HepG2 (cell line): Measurements from ENCODE around the gene CTDSPL2. TPM values are rescaled to one million over a fixed set of nuclear protein-coding genes. Genes with fewer than 3 reads are reported as not detected.

Experiments used
- ARHGAP35 ChIP-seq: sonication (generic); formaldehyde crosslinking; IDR thresholded peaks from 2 replicates; pipeline ENCODE4 v1.9.0; 2022; ENCODE audit warnings: mild to moderate bottlenecking, inconsistent platforms, moderate library complexity, missing genetic modification reagents, borderline replicate concordance
- ATF7-NPFF ChIP-seq: sonication (generic); formaldehyde crosslinking; IDR thresholded peaks from 2 replicates; pipeline ENCODE4 v1.8.1; 2023; ENCODE audit warnings: mild to moderate bottlenecking, low read depth, missing genetic modification reagents, moderate library complexity
- CENPX ChIP-seq: sonication (generic); formaldehyde crosslinking; IDR thresholded peaks from 2 replicates; pipeline ENCODE4 v1.9.0; 2021; ENCODE audit warnings: mild to moderate bottlenecking, missing genetic modification reagents, moderate library complexity
- EHMT2 ChIP-seq: fragments of 200-600 bp; sonication (generic); IDR thresholded peaks from 2 replicates; pipeline ENCODE4 v1.7.0; 2017; ENCODE audit warnings: antibody characterized with exemption, low read depth, low read length, borderline replicate concordance
- FOXP1 ChIP-seq, 2 experiments: fragments of 450-650 bp in 1 of 2; IDR thresholded peaks; 2 replicates each; pipeline ENCODE4 v1.6.1; 2017 to 2018; ENCODE audit warnings: antibody characterized with exemption in 1 of 2
- HNRNPL ChIP-seq: fragments of 200-400 bp; formaldehyde crosslinking; IDR thresholded peaks from 2 replicates; pipeline ENCODE4 v1.6.1; 2017; ENCODE audit warnings: mild to moderate bottlenecking, low read depth, low read length
- HNRNPUL1 ChIP-seq: fragments of 200-400 bp; formaldehyde crosslinking; IDR thresholded peaks from 2 replicates; pipeline ENCODE4 v1.6.1; 2017; ENCODE audit warnings: low read depth, mild to moderate bottlenecking, low read length, moderate library complexity
- HOXA3 ChIP-seq: sonication (generic); formaldehyde crosslinking; IDR thresholded peaks from 2 replicates; pipeline ENCODE4 v1.5.0; 2020; ENCODE audit warnings: missing genetic modification reagents
- MAF1 ChIP-seq: sonication (generic); formaldehyde crosslinking; IDR thresholded peaks from 2 replicates; pipeline ENCODE4 v1.5.0; 2020; ENCODE audit warnings: missing genetic modification reagents, borderline replicate concordance
- MEF2D ChIP-seq: sonication (generic); formaldehyde crosslinking; IDR thresholded peaks from 2 replicates; pipeline ENCODE4 v1.5.1; 2020; ENCODE audit warnings: mild to moderate bottlenecking, missing genetic modification reagents
- MIXL1 ChIP-seq: IDR thresholded peaks from 2 replicates; pipeline ENCODE4 v1.6.1; 2016
- MYC ChIP-seq: sonication (generic); formaldehyde crosslinking; IDR thresholded peaks from 2 replicates; pipeline ENCODE4 v1.9.0; 2021; ENCODE audit warnings: missing genetic modification reagents, borderline replicate concordance
- NCOR1 ChIP-seq: fragments of 200-600 bp; sonication (generic); IDR thresholded peaks from 2 replicates; pipeline ENCODE4 v1.7.0; 2017; ENCODE audit warnings: antibody characterized with exemption, low read length, borderline replicate concordance
- NR3C1 ChIP-seq: sonication (generic); formaldehyde crosslinking; IDR thresholded peaks from 2 replicates; pipeline ENCODE4 v1.4.0; 2020; ENCODE audit warnings: missing genetic modification reagents
- PHF21A ChIP-seq: sonication (generic); formaldehyde crosslinking; IDR thresholded peaks from 2 replicates; pipeline ENCODE4 v1.5.0; 2020; ENCODE audit warnings: mild to moderate bottlenecking, missing genetic modification reagents
- REPIN1 ChIP-seq: sonication (generic); formaldehyde crosslinking; IDR thresholded peaks from 2 replicates; pipeline ENCODE4 v1.8.0; 2022; ENCODE audit warnings: missing genetic modification reagents, low read depth, mild to moderate bottlenecking, borderline replicate concordance
- SETDB1 ChIP-seq: sonication (generic); formaldehyde crosslinking; IDR thresholded peaks from 2 replicates; pipeline ENCODE4 v1.5.1; 2020; ENCODE audit warnings: missing genetic modification reagents, mild to moderate bottlenecking, borderline replicate concordance
- SMARCE1 ChIP-seq: fragments of 450-650 bp; IDR thresholded peaks from 2 replicates; pipeline ENCODE4 v1.6.1; 2017; ENCODE audit warnings: borderline replicate concordance
- SUZ12 ChIP-seq: fragments of 150-350 bp; IDR thresholded peaks from 2 replicates; pipeline ENCODE4 v1.6.1; 2014; ENCODE audit warnings: low read depth, low read length
- ZBTB38 ChIP-seq: sonication (generic); formaldehyde crosslinking; IDR thresholded peaks from 2 replicates; pipeline ENCODE4 v1.5.1; 2020; ENCODE audit warnings: mild to moderate bottlenecking, missing genetic modification reagents
- ZFP37 ChIP-seq: sonication (generic); formaldehyde crosslinking; IDR thresholded peaks from 2 replicates; pipeline ENCODE4 v1.4.0; 2020; ENCODE audit warnings: missing genetic modification reagents, borderline replicate concordance
- ZKSCAN8 ChIP-seq: IDR thresholded peaks from 2 replicates; pipeline ENCODE4 v1.6.1; 2016; ENCODE audit warnings: borderline replicate concordance, missing genetic modification reagents, missing compliant biosample characterization
- ZNF33B ChIP-seq: sonication (generic); formaldehyde crosslinking; IDR thresholded peaks from 2 replicates; pipeline ENCODE4 v1.5.1; 2020; ENCODE audit warnings: mild to moderate bottlenecking, missing genetic modification reagents
- ZNF549 ChIP-seq: sonication (generic); formaldehyde crosslinking; IDR thresholded peaks from 2 replicates; pipeline ENCODE4 v1.5.0; 2020; ENCODE audit warnings: missing genetic modification reagents
- polyA plus RNA-seq, 8 experiments: library from polyadenylated mRNA; depleted of rRNA in 3 of 8; stranded (reverse) in 7 of 8; unstranded in 1 of 8; fragments of >200 nt; fragmentation: Illumina TruSeq in 4 of 8; extraction: Trizol in 4 of 8; gene quantifications; 2 replicates each; pipeline versions ENCODE4 v1.2.1 to v1.2.3, GENCODE V29; 2011 to 2016; ENCODE audit warnings: low read depth in 4 of 8, missing spikeins in 1 of 8, mixed read lengths in 1 of 8; ENCODE audit not compliant: insufficient read depth in 1 of 8
- total RNA-seq, 5 experiments: library from RNA; depleted of rRNA; stranded (reverse); fragments of >200 nt; fragmentation: Illumina TruSeq; extraction: Trizol; gene quantifications; 2 replicates each; pipeline ENCODE4 v1.2.3, GENCODE V29; 2016; ENCODE audit warnings: low read depth in 1 of 5
- TF ChIP-seq, protein P1 (sequence below): sonication (generic); formaldehyde crosslinking; IDR thresholded peaks from 2 replicates; pipeline ENCODE4 v1.4.0; 2020; ENCODE audit warnings: low read depth, mild to moderate bottlenecking, missing genetic modification reagents
- TF ChIP-seq, protein P2 (sequence below): IDR thresholded peaks from 2 replicates; pipeline ENCODE4 v1.6.1; 2016; ENCODE audit warnings: mild to moderate bottlenecking
- TF ChIP-seq, protein P3 (sequence below): sonication (generic); formaldehyde crosslinking; IDR thresholded peaks from 2 replicates; pipeline ENCODE4 v1.4.0; 2020; ENCODE audit warnings: missing genetic modification reagents

Gene CTDSPL2
- total and polyA plus RNA-seq, 2 of the 13 experiments (the other 11 are each of a cell fraction or from before 2014, with no cell fraction given), result 37.4 to 56.2 TPM

DNA sequence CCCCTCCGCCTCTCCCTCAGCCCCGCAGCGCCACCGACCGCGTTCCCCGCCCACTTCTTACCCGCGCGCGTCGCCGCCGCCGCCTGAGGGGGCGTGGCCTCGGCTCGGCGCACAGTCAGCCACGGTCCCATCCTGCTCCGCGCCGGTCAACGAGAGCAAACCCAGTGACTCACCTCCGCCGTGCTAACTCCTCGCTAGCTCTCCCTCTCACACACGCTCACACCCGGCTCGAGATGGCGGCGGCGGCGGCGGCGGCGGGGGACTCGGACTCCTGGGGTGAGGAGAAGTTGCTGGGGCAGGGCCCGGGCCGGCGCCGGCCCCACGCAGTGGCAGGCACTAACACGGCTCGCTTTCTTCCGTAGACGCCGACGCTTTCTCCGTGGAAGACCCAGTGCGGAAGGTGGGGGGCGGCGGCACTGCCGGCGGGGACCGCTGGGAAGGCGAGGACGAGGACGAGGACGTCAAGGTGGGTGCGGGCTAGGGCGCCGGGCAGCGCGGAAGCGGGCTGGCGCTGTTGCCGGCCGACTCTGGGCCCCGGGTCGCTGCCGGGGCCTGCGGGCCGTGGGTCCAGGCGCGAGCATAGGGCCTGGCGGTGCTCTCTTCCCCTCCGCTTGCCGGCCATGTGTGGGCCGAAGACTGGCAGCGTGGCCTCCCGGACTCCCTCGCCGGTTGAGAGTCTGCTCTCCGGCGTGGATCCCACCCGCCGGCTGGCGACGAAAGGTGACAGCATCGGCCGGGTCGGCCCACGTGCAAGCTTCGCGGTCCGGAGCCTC is 109.7 kb downstream of the CTDSPL2 start, which contains the start of gene EIF3J (continued):
- TF ChIP-seq ZNF33B (CRISPR knock-in tag) (no peak), MYC (CRISPR knock-in tag) (peak; percentile 68), ZNF549 (CRISPR knock-in tag) (peak; percentile 21; the same call in 1 of the 2 replicates), NR3C1 (no peak), FOXP1 (IDR thresholded peaks at IDR 0.05) (no peak), FOXP1 (CRISPR knock-in tag; IDR thresholded peaks at IDR 0.05) (no peak), ATF7-NPFF (CRISPR knock-in tag) (no peak; the same call in 1 of the 2 replicates), CENPX (CRISPR knock-in tag) (no peak), MEF2D (no peak), HOXA3 (CRISPR knock-in tag) (peak; percentile 32), REPIN1 (CRISPR knock-in tag) (no peak), ZFP37 (no peak), SMARCE1 (no peak), SETDB1 (CRISPR knock-in tag) (no peak), HNRNPL (no peak), PHF21A (CRISPR knock-in tag) (no peak), ARHGAP35 (no peak), SUZ12 (no peak), ZBTB38 (CRISPR knock-in tag) (peak; percentile 53), NCOR1 (no peak), EHMT2 (no peak), MAF1 (CRISPR knock-in tag) (peak; percentile 48; the same call in 1 of the 2 replicates), MIXL1 (CRISPR knock-in tag) (no peak), HNRNPUL1 (no peak), ZKSCAN8 (CRISPR knock-in tag) (no peak)
- TF ChIP-seq, protein P1, sequence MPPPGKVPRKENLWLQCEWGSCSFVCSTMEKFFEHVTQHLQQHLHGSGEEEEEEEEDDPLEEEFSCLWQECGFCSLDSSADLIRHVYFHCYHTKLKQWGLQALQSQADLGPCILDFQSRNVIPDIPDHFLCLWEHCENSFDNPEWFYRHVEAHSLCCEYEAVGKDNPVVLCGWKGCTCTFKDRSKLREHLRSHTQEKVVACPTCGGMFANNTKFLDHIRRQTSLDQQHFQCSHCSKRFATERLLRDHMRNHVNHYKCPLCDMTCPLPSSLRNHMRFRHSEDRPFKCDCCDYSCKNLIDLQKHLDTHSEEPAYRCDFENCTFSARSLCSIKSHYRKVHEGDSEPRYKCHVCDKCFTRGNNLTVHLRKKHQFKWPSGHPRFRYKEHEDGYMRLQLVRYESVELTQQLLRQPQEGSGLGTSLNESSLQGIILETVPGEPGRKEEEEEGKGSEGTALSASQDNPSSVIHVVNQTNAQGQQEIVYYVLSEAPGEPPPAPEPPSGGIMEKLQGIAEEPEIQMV (CRISPR knock-in tag), result no peak
- TF ChIP-seq, protein P2, sequence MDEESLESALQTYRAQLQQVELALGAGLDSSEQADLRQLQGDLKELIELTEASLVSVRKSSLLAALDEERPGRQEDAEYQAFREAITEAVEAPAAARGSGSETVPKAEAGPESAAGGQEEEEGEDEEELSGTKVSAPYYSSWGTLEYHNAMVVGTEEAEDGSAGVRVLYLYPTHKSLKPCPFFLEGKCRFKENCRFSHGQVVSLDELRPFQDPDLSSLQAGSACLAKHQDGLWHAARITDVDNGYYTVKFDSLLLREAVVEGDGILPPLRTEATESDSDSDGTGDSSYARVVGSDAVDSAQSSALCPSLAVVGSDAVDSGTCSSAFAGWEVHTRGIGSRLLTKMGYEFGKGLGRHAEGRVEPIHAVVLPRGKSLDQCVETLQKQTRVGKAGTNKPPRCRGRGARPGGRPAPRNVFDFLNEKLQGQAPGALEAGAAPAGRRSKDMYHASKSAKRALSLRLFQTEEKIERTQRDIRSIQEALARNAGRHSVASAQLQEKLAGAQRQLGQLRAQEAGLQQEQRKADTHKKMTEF (CRISPR knock-in tag), result peak; percentile 17; the same call in 1 of the 2 replicates
- TF ChIP-seq, protein P3, sequence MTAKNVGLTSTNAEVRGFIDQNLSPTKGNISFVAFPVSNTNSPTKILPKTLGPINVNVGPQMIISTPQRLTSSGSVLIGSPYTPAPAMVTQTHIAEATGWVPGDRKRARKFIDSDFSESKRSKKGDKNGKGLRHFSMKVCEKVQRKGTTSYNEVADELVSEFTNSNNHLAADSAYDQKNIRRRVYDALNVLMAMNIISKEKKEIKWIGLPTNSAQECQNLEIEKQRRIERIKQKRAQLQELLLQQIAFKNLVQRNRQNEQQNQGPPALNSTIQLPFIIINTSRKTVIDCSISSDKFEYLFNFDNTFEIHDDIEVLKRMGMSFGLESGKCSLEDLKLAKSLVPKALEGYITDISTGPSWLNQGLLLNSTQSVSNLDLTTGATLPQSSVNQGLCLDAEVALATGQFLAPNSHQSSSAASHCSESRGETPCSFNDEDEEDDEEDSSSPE (CRISPR knock-in tag), result peak; percentile 51; the same call in 1 of the 2 replicates
